ENCODE data around the gene PCYT2.

DNA sequence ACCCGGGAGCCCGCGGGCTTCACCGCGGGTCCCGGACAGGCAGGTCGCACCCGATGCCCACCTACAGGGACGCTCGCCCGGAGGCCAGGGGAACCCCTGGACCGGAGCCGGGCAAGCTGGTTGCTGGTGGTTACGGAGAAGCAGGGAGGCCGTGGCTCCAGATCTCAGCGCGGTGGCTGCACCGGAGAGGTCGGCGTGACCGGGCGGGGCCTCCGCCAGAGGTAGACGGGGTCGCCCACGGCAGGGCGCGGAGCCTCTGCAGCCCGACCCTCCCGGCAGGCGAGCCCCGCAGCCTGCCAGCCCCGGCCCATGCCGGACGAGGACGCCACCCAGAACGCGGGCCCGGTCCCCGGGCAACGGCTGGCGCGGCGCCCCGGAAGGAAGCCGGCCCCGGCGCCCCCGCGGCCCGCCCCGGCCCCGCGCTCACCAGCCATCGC is 341 bp downstream of the PCYT2 start:
- TF ChIP-seq, protein P1, sequence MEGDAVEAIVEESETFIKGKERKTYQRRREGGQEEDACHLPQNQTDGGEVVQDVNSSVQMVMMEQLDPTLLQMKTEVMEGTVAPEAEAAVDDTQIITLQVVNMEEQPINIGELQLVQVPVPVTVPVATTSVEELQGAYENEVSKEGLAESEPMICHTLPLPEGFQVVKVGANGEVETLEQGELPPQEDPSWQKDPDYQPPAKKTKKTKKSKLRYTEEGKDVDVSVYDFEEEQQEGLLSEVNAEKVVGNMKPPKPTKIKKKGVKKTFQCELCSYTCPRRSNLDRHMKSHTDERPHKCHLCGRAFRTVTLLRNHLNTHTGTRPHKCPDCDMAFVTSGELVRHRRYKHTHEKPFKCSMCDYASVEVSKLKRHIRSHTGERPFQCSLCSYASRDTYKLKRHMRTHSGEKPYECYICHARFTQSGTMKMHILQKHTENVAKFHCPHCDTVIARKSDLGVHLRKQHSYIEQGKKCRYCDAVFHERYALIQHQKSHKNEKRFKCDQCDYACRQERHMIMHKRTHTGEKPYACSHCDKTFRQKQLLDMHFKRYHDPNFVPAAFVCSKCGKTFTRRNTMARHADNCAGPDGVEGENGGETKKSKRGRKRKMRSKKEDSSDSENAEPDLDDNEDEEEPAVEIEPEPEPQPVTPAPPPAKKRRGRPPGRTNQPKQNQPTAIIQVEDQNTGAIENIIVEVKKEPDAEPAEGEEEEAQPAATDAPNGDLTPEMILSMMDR (IDR thresholded peaks at IDR 0.05) = no peak
- TF ChIP-seq EZH2 (IDR thresholded peaks at IDR 0.05) (no peak), EZH2phosphoT487 (IDR thresholded peaks at IDR 0.05) (no peak)

Data from neural progenitor cell (in vitro differentiated cells).